IMR-90 (cell line): ENCODE data around the gene IGHMBP2. TPM values are rescaled to one million over a fixed set of nuclear protein-coding genes. Genes with fewer than 3 reads are reported as not detected.

Source experiments
- ATAC-seq: fragments of 200-7000 bp; cut with Tn5 transposase; 2 replicates; pipeline ENCODE4 v1.9.1; 2020; ENCODE audit warnings: low read depth, mild to moderate bottlenecking, moderate library complexity
- BruUV-seq: library from RNA; stranded (reverse); fragments of 400-500 nt; replicated peaks from 2 replicates; lab custom pipeline; 2021; lab: Mats Ljungman, UMichigan
- CTCF ChIA-PET: fragments of 300-600 bp; formaldehyde crosslinking; extraction: SDS; loops from one replicate; lab custom pipeline; 2021; ENCODE audit warnings: antibody characterized with exemption; lab: Yijun Ruan, JAX
- POLR2A ChIA-PET: fragments of 300-600 bp; sonication (Branson Sonifier 250); formaldehyde crosslinking; loops from one replicate; lab custom pipeline; 2022; ENCODE audit warnings: antibody characterized with exemption; ENCODE audit not compliant: unreplicated experiment; lab: Charles Lee
- DNase-seq: peaks from one replicate; pipeline ENCODE4 v3.0.0; 2013
- H2AFZ ChIP-seq: replicated peaks from 2 replicates; pipeline ENCODE3; 2013; ENCODE audit warnings: low read length, mild to moderate bottlenecking; ENCODE audit not compliant: poor library complexity
- H2AK5ac ChIP-seq: 2 replicates; pipeline ENCODE4 v1.6.1; 2013; ENCODE audit warnings: low read depth, low read length, inconsistent platforms
- H2AK9ac ChIP-seq: replicated peaks from 2 replicates; pipeline ENCODE3; 2013; ENCODE audit warnings: mild to moderate bottlenecking, low read depth, low read length, moderate library complexity; ENCODE audit not compliant: poor library complexity
- H2BK120ac ChIP-seq: 2 replicates; pipeline ENCODE4 v1.6.1; 2013; ENCODE audit warnings: low read depth, low read length, inconsistent platforms
- H2BK15ac ChIP-seq: 3 replicates; pipeline ENCODE4 v1.6.1; 2013; ENCODE audit warnings: low read depth, low read length, inconsistent platforms
- H2BK20ac ChIP-seq: 2 replicates; pipeline ENCODE4 v1.6.1; 2013; ENCODE audit warnings: low read depth, mild to moderate bottlenecking, inconsistent platforms, low read length, moderate library complexity
- H2BK5ac ChIP-seq: 2 replicates; pipeline ENCODE4 v1.6.1; 2013; ENCODE audit warnings: mild to moderate bottlenecking, low read depth, low read length, inconsistent platforms; ENCODE audit not compliant: poor library complexity, severe bottlenecking
- H3K14ac ChIP-seq: replicated peaks from 2 replicates; pipeline ENCODE4 v1.6.1; 2013; ENCODE audit warnings: low read depth, low read length, inconsistent platforms
- H3K18ac ChIP-seq: 2 replicates; pipeline ENCODE4 v1.6.1; 2013; ENCODE audit warnings: low read depth, low read length, control low read depth
- H3K23ac ChIP-seq: 2 replicates; pipeline ENCODE4 v1.6.1; 2013; ENCODE audit warnings: low read depth, low read length, inconsistent platforms
- H3K27ac ChIP-seq: 2 replicates; pipeline ENCODE4 v1.5.1; 2013; ENCODE audit warnings: mild to moderate bottlenecking, control low read depth, low read length; ENCODE audit not compliant: insufficient read depth
- H3K27me3 ChIP-seq: 2 replicates; pipeline ENCODE4 v1.6.1; 2013; ENCODE audit warnings: low read length; ENCODE audit not compliant: control insufficient read depth, insufficient read depth
- H3K36me3 ChIP-seq: 2 replicates; pipeline ENCODE4 v1.6.1; 2013; ENCODE audit warnings: low read length, mixed read lengths; ENCODE audit not compliant: control insufficient read depth, insufficient read depth
- H3K4ac ChIP-seq: 2 replicates; pipeline ENCODE4 v1.6.1; 2013; ENCODE audit warnings: low read depth, low read length, inconsistent platforms
- H3K4me1 ChIP-seq: 2 replicates; pipeline ENCODE4 v1.6.1; 2013; ENCODE audit warnings: low read length, mixed read lengths; ENCODE audit not compliant: control insufficient read depth, insufficient read depth
- H3K4me2 ChIP-seq: 2 replicates; pipeline ENCODE4 v1.6.1; 2013; ENCODE audit warnings: low read depth, mild to moderate bottlenecking, control low read depth, low read length, moderate library complexity
- H3K4me3 ChIP-seq: 2 replicates; pipeline ENCODE4 v1.5.1; 2013; ENCODE audit warnings: low read depth, mild to moderate bottlenecking, control low read depth, low read length, moderate library complexity; ENCODE audit not compliant: insufficient read depth
- H3K56ac ChIP-seq: 2 replicates; pipeline ENCODE4 v1.6.1; 2013; ENCODE audit warnings: low read length, inconsistent platforms; ENCODE audit not compliant: insufficient read depth; ENCODE audit errors: extremely low read depth
- H3K79me1 ChIP-seq, 2 experiments: 2 replicates each; pipeline ENCODE4 v1.6.1; 2013; ENCODE audit warnings: low read length in 2 of 2, inconsistent platforms in 1 of 2, low read depth in 1 of 2
- H3K9ac ChIP-seq: 2 replicates; pipeline ENCODE4 v1.6.1; 2013; ENCODE audit warnings: low read depth, low read length, control low read depth
- H3K9me1 ChIP-seq: 2 replicates; pipeline ENCODE4 v1.6.1; 2013; ENCODE audit warnings: low read length, inconsistent platforms; ENCODE audit not compliant: insufficient read depth
- H3K9me3 ChIP-seq: 2 replicates; pipeline ENCODE4 v1.6.1; 2013; ENCODE audit warnings: low read length; ENCODE audit not compliant: control insufficient read depth, insufficient read depth
- H4K20me1 ChIP-seq: 2 replicates; pipeline ENCODE4 v1.6.1; 2013; ENCODE audit warnings: low read length, inconsistent platforms; ENCODE audit not compliant: insufficient read depth
- H4K5ac ChIP-seq: 2 replicates; pipeline ENCODE4 v1.6.1; 2013; ENCODE audit warnings: mild to moderate bottlenecking, low read depth, low read length, control low read depth
- H4K8ac ChIP-seq, 2 experiments: 2 replicates each; pipeline ENCODE4 v1.6.1; 2013; ENCODE audit warnings: low read depth in 2 of 2, low read length in 2 of 2, control low read depth in 1 of 2, inconsistent platforms in 1 of 2
- H4K91ac ChIP-seq: 2 replicates; pipeline ENCODE4 v1.6.1; 2013; ENCODE audit warnings: low read depth, low read length, inconsistent platforms; ENCODE audit not compliant: insufficient read depth
- BHLHE40 ChIP-seq: fragments of 150-350 bp; IDR thresholded peaks from 2 replicates; pipeline ENCODE4 v1.6.1; 2016; ENCODE audit warnings: mild to moderate bottlenecking, low read depth, low read length
- CEBPB ChIP-seq: IDR thresholded peaks from 2 replicates; pipeline ENCODE4 v1.6.1; 2012; ENCODE audit warnings: low read depth, low read length, improper control_type of control experiment
- CHD1 ChIP-seq: IDR thresholded peaks from 2 replicates; pipeline ENCODE4 v1.6.1; 2012; ENCODE audit warnings: low read depth, low read length, improper control_type of control experiment
- FOS ChIP-seq: fragments of 150-350 bp; IDR thresholded peaks from 2 replicates; pipeline ENCODE4 v1.6.1; 2016; ENCODE audit warnings: low read depth, low read length
- MAFK ChIP-seq: IDR thresholded peaks from 2 replicates; pipeline ENCODE4 v1.6.1; 2012; ENCODE audit warnings: low read depth, low read length, improper control_type of control experiment
- MAZ ChIP-seq: IDR thresholded peaks from 2 replicates; pipeline ENCODE4 v1.6.1; 2012; ENCODE audit warnings: low read depth, mild to moderate bottlenecking, low read length, improper control_type of control experiment, moderate library complexity, borderline replicate concordance
- MXI1 ChIP-seq: IDR thresholded peaks from 2 replicates; pipeline ENCODE4 v1.6.1; 2012; ENCODE audit warnings: low read depth, mild to moderate bottlenecking, low read length, moderate library complexity, borderline replicate concordance
- NFE2L2 ChIP-seq: fragments of 150-350 bp; IDR thresholded peaks from 2 replicates; pipeline ENCODE4 v1.6.1; 2016; ENCODE audit warnings: low read depth, mild to moderate bottlenecking, low read length
- POLR2A ChIP-seq: IDR thresholded peaks from 2 replicates; pipeline ENCODE4 v1.6.1; 2012; ENCODE audit warnings: mild to moderate bottlenecking, low read depth, low read length
- RAD21 ChIP-seq: IDR thresholded peaks from 2 replicates; pipeline ENCODE4 v1.6.1; 2012; ENCODE audit warnings: low read length, improper control_type of control experiment
- RCOR1 ChIP-seq: IDR thresholded peaks from 2 replicates; pipeline ENCODE4 v1.6.1; 2012; ENCODE audit warnings: mild to moderate bottlenecking, low read length, improper control_type of control experiment; ENCODE audit not compliant: insufficient replicate concordance
- RFX5 ChIP-seq: IDR thresholded peaks from 2 replicates; pipeline ENCODE4 v1.8.0; 2012; ENCODE audit warnings: low read depth, mild to moderate bottlenecking, low read length, moderate library complexity
- WGBS, 2 experiments: methylation state at CpG; one replicate each; pipeline versions ENCODE4 v1.1.5 to v1.1.7; 2013; ENCODE audit warnings: missing lambda C conversion rate in 2 of 2; ENCODE audit not compliant: insufficient read length in 1 of 2; ENCODE audit errors: extremely low coverage in 2 of 2; 5-methylcytosine and 5-hydroxymethylcytosine counted together
- dilution Hi-C: fragments of 300-500 bp; cut with HindIII; formaldehyde crosslinking; loops from one replicate; pipeline ENCODE4 v1.14.3; 2018; ENCODE audit warnings: low sequenced_read_pairs; ENCODE audit not compliant: unreplicated experiment
- in situ Hi-C: fragments of 300-500 bp; cut with MboI; formaldehyde crosslinking; loops from 3 replicates; pipeline ENCODE4 v1.14.3; 2019; ENCODE audit warnings: low sequenced_read_pairs, inconsistent platforms, mixed read lengths
- intact Hi-C: fragments of 100-400 bp; cut with micrococcal nuclease; formaldehyde crosslinking; loops from 2 replicates; pipeline ENCODE4 v1.10.0; 2022
- polyA plus RNA-seq, 3 experiments: library from polyadenylated mRNA; depleted of rRNA; stranded (reverse); fragments of >200 nt; gene quantifications; 2 replicates each; pipeline ENCODE4 v1.2.3, GENCODE V29; 2012; ENCODE audit warnings: low replicate concordance in 1 of 3
- total RNA-seq: library from RNA; depleted of rRNA; stranded (reverse); fragments of >200 nt; gene quantifications from 2 replicates; pipeline ENCODE4 v1.2.3, GENCODE V29; 2012
- TF ChIP-seq, protein P1 (sequence below): conservative IDR thresholded peaks from 2 replicates; pipeline ENCODE4 v1.5.1; 2012; ENCODE audit warnings: mild to moderate bottlenecking, low read depth, low read length, improper control_type of control experiment
- TF ChIP-seq, protein P2 (sequence below): fragments of 150-350 bp; IDR thresholded peaks from 2 replicates; pipeline ENCODE4 v1.6.1; 2017; ENCODE audit warnings: mild to moderate bottlenecking, antibody characterized with exemption, low read length, low read depth
- TF ChIP-seq, protein P3 (sequence below): fragments of 150-350 bp; IDR thresholded peaks from 2 replicates; pipeline ENCODE4 v1.6.1; 2016; ENCODE audit warnings: low read depth, mild to moderate bottlenecking, low read length, moderate library complexity, borderline replicate concordance

The IGHMBP2 gene
- total and polyA plus RNA-seq, 2 of the 4 experiments (the other 2 are of a cell fraction): 4.5 to 11.1 TPM

DNA sequence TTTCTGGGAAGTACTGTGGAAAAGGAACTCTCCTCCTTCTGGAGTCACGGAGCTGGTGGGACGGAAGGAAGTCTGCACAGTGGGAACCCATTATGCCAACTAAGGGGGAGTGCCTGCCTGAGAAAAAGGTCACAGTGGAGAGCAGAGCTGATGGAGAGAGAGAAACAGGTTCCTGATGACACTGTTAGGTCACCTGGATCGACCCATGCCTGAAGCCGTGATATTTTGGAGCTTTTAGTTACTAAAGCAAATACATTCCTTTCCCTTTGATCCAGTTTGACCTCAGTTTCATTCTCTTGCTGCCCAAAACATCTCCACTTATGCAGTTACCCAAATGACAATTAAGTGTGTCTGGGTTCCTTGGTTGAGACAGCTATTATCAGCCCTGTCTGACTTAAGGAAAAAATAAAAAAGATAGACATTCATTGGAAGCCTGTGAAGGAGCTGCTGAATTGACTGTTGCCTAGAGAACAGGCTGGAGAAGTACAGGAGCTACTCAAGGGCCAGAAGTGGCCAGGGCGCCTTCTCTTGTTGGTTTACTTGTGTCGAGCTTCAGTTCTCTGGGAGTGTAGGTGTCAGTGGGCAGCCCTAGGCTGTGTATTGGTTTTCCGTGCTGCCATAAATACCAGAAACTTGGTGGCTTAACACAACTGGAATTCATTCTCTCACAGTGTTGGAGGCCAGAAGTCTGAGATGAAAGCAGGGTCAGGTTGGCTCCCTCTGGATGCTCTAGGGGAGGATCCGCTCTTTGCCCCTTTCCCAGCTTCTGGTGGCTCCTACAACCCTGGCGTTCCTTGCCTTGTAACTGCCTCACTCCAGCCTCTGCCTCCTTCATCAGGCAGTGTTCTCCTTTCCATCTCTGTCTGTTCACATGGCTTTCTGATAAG lies 63.4 kb downstream of the IGHMBP2 start:
- H3K9me1 ChIP-seq: no peaks in the 10 kb centered on the region
- WGBS, 2 experiments: 60% methylated on average over 1 of the region's 9 CpGs; no CpG with 5 or more reads in 1 of the 2 experiments
- H3K9me3 ChIP-seq: peaks cover 4% of the 10 kb centered on the region; the same call in 1 of the 2 replicates
- no peak overlapping the region for H2AK9ac ChIP-seq
- POLR2A ChIA-PET: no interaction called here
- ATAC-seq (no peak), DNase-seq (no peak)
- no peak overlapping the region for H2AFZ ChIP-seq
- no peak overlapping the region for H3K27ac ChIP-seq
- in situ Hi-C loops: no loop called here
- H3K56ac ChIP-seq: no peak overlapping the region
- H3K4me2 ChIP-seq: no peak overlapping the region
- 0 out of 2 replicates have a peak overlapping the region, but pooled peaks have one; percentile 10 for H2BK20ac ChIP-seq
- H3K23ac ChIP-seq: no peak overlapping the region
- no peaks in the 10 kb centered on the region for H4K20me1 ChIP-seq
- no peak overlapping the region for H3K14ac ChIP-seq
- H2BK5ac ChIP-seq: no peak overlapping the region
- no peak overlapping the region for H2BK120ac ChIP-seq
- no peak overlapping the region for H4K91ac ChIP-seq
- H3K79me1 ChIP-seq: no peaks in the 10 kb centered on the region
- no peak overlapping the region for H3K4me3 ChIP-seq
- BruUV-seq: no TSS peak
- no peak overlapping the region for H3K18ac ChIP-seq
- H2AK5ac ChIP-seq: no peak overlapping the region
- peaks cover 50% of the 10 kb centered on the region for H3K27me3 ChIP-seq
- intact Hi-C loops: no loop called here
- H2BK15ac ChIP-seq: no peak overlapping the region
- no peaks in the 10 kb centered on the region for H3K36me3 ChIP-seq
- no peak overlapping the region for H4K5ac ChIP-seq
- no peak overlapping the region for H3K9ac ChIP-seq
- H3K4ac ChIP-seq: no peak overlapping the region
- dilution Hi-C loops: no loop called here
- no peaks in the 10 kb centered on the region for H3K4me1 ChIP-seq
- CTCF ChIA-PET: interaction anchor here (0.8 kb wide), 2 partner anchors 10 to 17 kb away, joined by 3 read pairs; no protein-coding TSS in a partner anchor
- no peak overlapping the region for H4K8ac ChIP-seq
- TF ChIP-seq RAD21 (no peak), POLR2A (no peak), FOS (no peak), NFE2L2 (no peak), MXI1 (no peak), MAFK (no peak), BHLHE40 (no peak), RFX5 (no peak), RCOR1 (no peak), CHD1 (no peak), MAZ (no peak), CEBPB (no peak)
- TF ChIP-seq, protein P1, sequence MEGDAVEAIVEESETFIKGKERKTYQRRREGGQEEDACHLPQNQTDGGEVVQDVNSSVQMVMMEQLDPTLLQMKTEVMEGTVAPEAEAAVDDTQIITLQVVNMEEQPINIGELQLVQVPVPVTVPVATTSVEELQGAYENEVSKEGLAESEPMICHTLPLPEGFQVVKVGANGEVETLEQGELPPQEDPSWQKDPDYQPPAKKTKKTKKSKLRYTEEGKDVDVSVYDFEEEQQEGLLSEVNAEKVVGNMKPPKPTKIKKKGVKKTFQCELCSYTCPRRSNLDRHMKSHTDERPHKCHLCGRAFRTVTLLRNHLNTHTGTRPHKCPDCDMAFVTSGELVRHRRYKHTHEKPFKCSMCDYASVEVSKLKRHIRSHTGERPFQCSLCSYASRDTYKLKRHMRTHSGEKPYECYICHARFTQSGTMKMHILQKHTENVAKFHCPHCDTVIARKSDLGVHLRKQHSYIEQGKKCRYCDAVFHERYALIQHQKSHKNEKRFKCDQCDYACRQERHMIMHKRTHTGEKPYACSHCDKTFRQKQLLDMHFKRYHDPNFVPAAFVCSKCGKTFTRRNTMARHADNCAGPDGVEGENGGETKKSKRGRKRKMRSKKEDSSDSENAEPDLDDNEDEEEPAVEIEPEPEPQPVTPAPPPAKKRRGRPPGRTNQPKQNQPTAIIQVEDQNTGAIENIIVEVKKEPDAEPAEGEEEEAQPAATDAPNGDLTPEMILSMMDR: no peak
- TF ChIP-seq, protein P2, sequence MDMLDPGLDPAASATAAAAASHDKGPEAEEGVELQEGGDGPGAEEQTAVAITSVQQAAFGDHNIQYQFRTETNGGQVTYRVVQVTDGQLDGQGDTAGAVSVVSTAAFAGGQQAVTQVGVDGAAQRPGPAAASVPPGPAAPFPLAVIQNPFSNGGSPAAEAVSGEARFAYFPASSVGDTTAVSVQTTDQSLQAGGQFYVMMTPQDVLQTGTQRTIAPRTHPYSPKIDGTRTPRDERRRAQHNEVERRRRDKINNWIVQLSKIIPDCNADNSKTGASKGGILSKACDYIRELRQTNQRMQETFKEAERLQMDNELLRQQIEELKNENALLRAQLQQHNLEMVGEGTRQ: no peak
- TF ChIP-seq, protein P3, sequence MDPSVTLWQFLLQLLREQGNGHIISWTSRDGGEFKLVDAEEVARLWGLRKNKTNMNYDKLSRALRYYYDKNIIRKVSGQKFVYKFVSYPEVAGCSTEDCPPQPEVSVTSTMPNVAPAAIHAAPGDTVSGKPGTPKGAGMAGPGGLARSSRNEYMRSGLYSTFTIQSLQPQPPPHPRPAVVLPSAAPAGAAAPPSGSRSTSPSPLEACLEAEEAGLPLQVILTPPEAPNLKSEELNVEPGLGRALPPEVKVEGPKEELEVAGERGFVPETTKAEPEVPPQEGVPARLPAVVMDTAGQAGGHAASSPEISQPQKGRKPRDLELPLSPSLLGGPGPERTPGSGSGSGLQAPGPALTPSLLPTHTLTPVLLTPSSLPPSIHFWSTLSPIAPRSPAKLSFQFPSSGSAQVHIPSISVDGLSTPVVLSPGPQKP: no peak
